HG03565 (cell line): ENCODE measurements around the gene PRKCZ.

Experiments
- ATAC-seq: cut with Tn5 transposase; IDR thresholded peaks from one replicate; pipeline ENCODE4 v1.9.1; 2021; ENCODE audit warnings: mild to moderate bottlenecking, moderate library complexity; ENCODE audit not compliant: unreplicated experiment

PRKCZ gene

GRCh38 chr1:2185880-2186855 is 136.0 kb downstream of the PRKCZ start:
- ATAC-seq, result no peak

GRCh38 chr1:2186901-2187300 is 136.7 kb downstream of the PRKCZ start:
- no peak for ATAC-seq

- ATAC-seq, result no peak
Observed at GRCh38 chr1:2187619-2188018, 137.4 kb downstream of the PRKCZ start.

- no peak for ATAC-seq
Observed at GRCh38 chr1:2188336-2188735, 138.1 kb downstream of the PRKCZ start.

GRCh38 chr1:2189459-2190425 is 139.5 kb downstream of the PRKCZ start:
- ATAC-seq, result no peak

- ATAC-seq, result no peak
Observed at GRCh38 chr1:2190491-2190976, 140.3 kb downstream of the PRKCZ start.

GRCh38 chr1:2192031-2192995 is 142.1 kb downstream of the PRKCZ start:
- no peak for ATAC-seq

- ATAC-seq, result no peak
Observed at GRCh38 chr1:2193514-2194281, 143.5 kb downstream of the PRKCZ start.

GRCh38 chr1:2194319-2194897 is 144.2 kb downstream of the PRKCZ start, which contains the start of gene FAAP20:
Gene FAAP20 (minus strand): TSS chr1:2194772. CDS start chr1:2194749, 23 bp downstream.
- peak; percentile 29 for ATAC-seq

GRCh38 chr1:2194898-2195673 is 144.9 kb downstream of the PRKCZ start:
- ATAC-seq, result peak; percentile 46

GRCh38 chr1:2195785-2196184 is 145.6 kb downstream of the PRKCZ start:
- ATAC-seq, result no peak

- ATAC-seq, result no peak
Observed at GRCh38 chr1:2196901-2197638, 146.9 kb downstream of the PRKCZ start.

- no peak for ATAC-seq
Observed at GRCh38 chr1:2197707-2198165, 147.5 kb downstream of the PRKCZ start.

GRCh38 chr1:2198571-2198970 is 148.4 kb downstream of the PRKCZ start:
- no peak for ATAC-seq

- no peak for ATAC-seq
Observed at GRCh38 chr1:2199042-2199810, 149.0 kb downstream of the PRKCZ start.

- no peak for ATAC-seq
Observed at GRCh38 chr1:2200308-2200943, 150.2 kb downstream of the PRKCZ start.
